HG03196 (cell line): ENCODE data around the gene PSMD4.
"Not testable (repeated sequence)": the region's sequence is repeated elsewhere in the genome, so short reads cannot be mapped to it uniquely, and the experiment has no call there.

ENCODE experiments used
- ATAC-seq: cut with Tn5 transposase; IDR thresholded peaks from one replicate; pipeline ENCODE4 v1.9.1; 2021; ENCODE audit not compliant: unreplicated experiment

PSMD4 gene

GRCh38 chr1:151267760-151268159, 13.2 kb downstream of the PSMD4 start:
- no peak for ATAC-seq

- ATAC-seq: no peak
Measured at GRCh38 chr1:151273924-151274466, 19.5 kb downstream of the PSMD4 start.

GRCh38 chr1:151275341-151275740, 20.8 kb downstream of the PSMD4 start:
- ATAC-seq: not testable (repeated sequence)

GRCh38 chr1:151277249-151277648, 22.7 kb downstream of the PSMD4 start:
- ATAC-seq: no peak

- ATAC-seq: peak; percentile 38
Measured at GRCh38 chr1:151281225-151281968, 26.9 kb downstream of the PSMD4 start.

GRCh38 chr1:151281969-151282882, 27.7 kb downstream of the PSMD4 start, which contains the start of gene ZNF687:
Gene ZNF687 (plus strand): TSS chr1:151282299. CDS start chr1:151286292, 3,993 bp downstream.
- peak; percentile 77 for ATAC-seq

GRCh38 chr1:151282883-151283725, 28.6 kb downstream of the PSMD4 start:
- ATAC-seq: no peak

- ATAC-seq: no peak
Measured at GRCh38 chr1:151284013-151284577, 29.6 kb downstream of the PSMD4 start.

- ATAC-seq: no peak
Measured at GRCh38 chr1:151286619-151287340, 32.2 kb downstream of the PSMD4 start.

GRCh38 chr1:151287341-151287699, 32.8 kb downstream of the PSMD4 start:
- ATAC-seq: no peak

- ATAC-seq: no peak
Measured at GRCh38 chr1:151287767-151288500, 33.4 kb downstream of the PSMD4 start.

GRCh38 chr1:151288502-151288901, 34.0 kb downstream of the PSMD4 start:
- ATAC-seq: no peak

- no peak for ATAC-seq
Measured at GRCh38 chr1:151289080-151289935, 34.8 kb downstream of the PSMD4 start.

- no peak for ATAC-seq
Measured at GRCh38 chr1:151289991-151290708, 35.6 kb downstream of the PSMD4 start.

GRCh38 chr1:151290709-151291303, 36.3 kb downstream of the PSMD4 start:
- ATAC-seq: no peak

- ATAC-seq: no peak
Measured at GRCh38 chr1:151292207-151293030, 37.9 kb downstream of the PSMD4 start.
